ENCODE measurements around the gene PTPRJ. TPM values are rescaled to one million over a fixed set of nuclear protein-coding genes. Genes with fewer than 3 reads are reported as not detected.

The PTPRJ gene
- total and polyA plus RNA-seq, 9 of the 15 experiments (the other 6 are each of a cell fraction or from before 2014, with no cell fraction given): 0.56 to 10.7 (median 4.8) TPM

GRCh38 chr11:48164836-48165235 is 184.5 kb downstream of the PTPRJ start:
- ATAC-seq: no peak
- FAIRE-seq: no peak
- TF ChIP-seq ZBTB7A (IDR thresholded peaks at IDR 0.05; ENCODE audit: borderline replicate concordance, control insufficient read depth, low read depth, low read length) (no peak), HDAC3 (IDR thresholded peaks at IDR 0.05; ENCODE audit: borderline replicate concordance, partially characterized antibody) (no peak), FOXK2 (conservative IDR thresholded peaks at IDR 0.05 in 1 of 2, IDR thresholded peaks at IDR 0.05 in 1 of 2; ENCODE audit: low read depth in 2 of 2) (no peak), DEAF1 (CRISPR knock-in tag; IDR thresholded peaks at IDR 0.05) (no peak), ELF1 (tag; IDR thresholded peaks at IDR 0.05) (no peak), ZNF232 (CRISPR knock-in tag; IDR thresholded peaks at IDR 0.05) (no peak), NELFE (IDR thresholded peaks at IDR 0.05; ENCODE audit: insufficient read depth, insufficient read length) (no peak), ZNF253 (CRISPR knock-in tag; conservative IDR thresholded peaks at IDR 0.05) (no peak), ATF7 (IDR thresholded peaks at IDR 0.05) (no peak), NFYB (IDR thresholded peaks at IDR 0.05; ENCODE audit: extremely low read depth, insufficient read length) (no peak)
- TF ChIP-seq, protein P1, sequence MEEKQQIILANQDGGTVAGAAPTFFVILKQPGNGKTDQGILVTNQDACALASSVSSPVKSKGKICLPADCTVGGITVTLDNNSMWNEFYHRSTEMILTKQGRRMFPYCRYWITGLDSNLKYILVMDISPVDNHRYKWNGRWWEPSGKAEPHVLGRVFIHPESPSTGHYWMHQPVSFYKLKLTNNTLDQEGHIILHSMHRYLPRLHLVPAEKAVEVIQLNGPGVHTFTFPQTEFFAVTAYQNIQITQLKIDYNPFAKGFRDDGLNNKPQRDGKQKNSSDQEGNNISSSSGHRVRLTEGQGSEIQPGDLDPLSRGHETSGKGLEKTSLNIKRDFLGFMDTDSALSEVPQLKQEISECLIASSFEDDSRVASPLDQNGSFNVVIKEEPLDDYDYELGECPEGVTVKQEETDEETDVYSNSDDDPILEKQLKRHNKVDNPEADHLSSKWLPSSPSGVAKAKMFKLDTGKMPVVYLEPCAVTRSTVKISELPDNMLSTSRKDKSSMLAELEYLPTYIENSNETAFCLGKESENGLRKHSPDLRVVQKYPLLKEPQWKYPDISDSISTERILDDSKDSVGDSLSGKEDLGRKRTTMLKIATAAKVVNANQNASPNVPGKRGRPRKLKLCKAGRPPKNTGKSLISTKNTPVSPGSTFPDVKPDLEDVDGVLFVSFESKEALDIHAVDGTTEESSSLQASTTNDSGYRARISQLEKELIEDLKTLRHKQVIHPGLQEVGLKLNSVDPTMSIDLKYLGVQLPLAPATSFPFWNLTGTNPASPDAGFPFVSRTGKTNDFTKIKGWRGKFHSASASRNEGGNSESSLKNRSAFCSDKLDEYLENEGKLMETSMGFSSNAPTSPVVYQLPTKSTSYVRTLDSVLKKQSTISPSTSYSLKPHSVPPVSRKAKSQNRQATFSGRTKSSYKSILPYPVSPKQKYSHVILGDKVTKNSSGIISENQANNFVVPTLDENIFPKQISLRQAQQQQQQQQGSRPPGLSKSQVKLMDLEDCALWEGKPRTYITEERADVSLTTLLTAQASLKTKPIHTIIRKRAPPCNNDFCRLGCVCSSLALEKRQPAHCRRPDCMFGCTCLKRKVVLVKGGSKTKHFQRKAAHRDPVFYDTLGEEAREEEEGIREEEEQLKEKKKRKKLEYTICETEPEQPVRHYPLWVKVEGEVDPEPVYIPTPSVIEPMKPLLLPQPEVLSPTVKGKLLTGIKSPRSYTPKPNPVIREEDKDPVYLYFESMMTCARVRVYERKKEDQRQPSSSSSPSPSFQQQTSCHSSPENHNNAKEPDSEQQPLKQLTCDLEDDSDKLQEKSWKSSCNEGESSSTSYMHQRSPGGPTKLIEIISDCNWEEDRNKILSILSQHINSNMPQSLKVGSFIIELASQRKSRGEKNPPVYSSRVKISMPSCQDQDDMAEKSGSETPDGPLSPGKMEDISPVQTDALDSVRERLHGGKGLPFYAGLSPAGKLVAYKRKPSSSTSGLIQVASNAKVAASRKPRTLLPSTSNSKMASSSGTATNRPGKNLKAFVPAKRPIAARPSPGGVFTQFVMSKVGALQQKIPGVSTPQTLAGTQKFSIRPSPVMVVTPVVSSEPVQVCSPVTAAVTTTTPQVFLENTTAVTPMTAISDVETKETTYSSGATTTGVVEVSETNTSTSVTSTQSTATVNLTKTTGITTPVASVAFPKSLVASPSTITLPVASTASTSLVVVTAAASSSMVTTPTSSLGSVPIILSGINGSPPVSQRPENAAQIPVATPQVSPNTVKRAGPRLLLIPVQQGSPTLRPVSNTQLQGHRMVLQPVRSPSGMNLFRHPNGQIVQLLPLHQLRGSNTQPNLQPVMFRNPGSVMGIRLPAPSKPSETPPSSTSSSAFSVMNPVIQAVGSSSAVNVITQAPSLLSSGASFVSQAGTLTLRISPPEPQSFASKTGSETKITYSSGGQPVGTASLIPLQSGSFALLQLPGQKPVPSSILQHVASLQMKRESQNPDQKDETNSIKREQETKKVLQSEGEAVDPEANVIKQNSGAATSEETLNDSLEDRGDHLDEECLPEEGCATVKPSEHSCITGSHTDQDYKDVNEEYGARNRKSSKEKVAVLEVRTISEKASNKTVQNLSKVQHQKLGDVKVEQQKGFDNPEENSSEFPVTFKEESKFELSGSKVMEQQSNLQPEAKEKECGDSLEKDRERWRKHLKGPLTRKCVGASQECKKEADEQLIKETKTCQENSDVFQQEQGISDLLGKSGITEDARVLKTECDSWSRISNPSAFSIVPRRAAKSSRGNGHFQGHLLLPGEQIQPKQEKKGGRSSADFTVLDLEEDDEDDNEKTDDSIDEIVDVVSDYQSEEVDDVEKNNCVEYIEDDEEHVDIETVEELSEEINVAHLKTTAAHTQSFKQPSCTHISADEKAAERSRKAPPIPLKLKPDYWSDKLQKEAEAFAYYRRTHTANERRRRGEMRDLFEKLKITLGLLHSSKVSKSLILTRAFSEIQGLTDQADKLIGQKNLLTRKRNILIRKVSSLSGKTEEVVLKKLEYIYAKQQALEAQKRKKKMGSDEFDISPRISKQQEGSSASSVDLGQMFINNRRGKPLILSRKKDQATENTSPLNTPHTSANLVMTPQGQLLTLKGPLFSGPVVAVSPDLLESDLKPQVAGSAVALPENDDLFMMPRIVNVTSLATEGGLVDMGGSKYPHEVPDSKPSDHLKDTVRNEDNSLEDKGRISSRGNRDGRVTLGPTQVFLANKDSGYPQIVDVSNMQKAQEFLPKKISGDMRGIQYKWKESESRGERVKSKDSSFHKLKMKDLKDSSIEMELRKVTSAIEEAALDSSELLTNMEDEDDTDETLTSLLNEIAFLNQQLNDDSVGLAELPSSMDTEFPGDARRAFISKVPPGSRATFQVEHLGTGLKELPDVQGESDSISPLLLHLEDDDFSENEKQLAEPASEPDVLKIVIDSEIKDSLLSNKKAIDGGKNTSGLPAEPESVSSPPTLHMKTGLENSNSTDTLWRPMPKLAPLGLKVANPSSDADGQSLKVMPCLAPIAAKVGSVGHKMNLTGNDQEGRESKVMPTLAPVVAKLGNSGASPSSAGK (IDR thresholded peaks at IDR 0.05): no peak

More at GRCh38 chr11:48164836-48165235, 184.5 kb downstream of the PTPRJ start:
- in situ Hi-C loops (cut with MboI) (no loop called here), intact Hi-C loops (cut with micrococcal nuclease) (no loop called here)
- Histone ChIP-seq H3K4me1 (replicated peaks in 1 of 2; ENCODE audit: control insufficient read depth in 2 of 2, insufficient read depth in 2 of 2, low read length in 2 of 2) (no peaks in the 10 kb centered on the region; a peak in 2 of 5 replicates), H3K4me3 (no peak overlapping the region), H3K79me2 (ENCODE audit: control insufficient read depth, insufficient read depth, low read length) (no peaks in the 10 kb centered on the region), H3K9ac (ENCODE audit: insufficient read depth in 1 of 2, low read depth in 2 of 2, low read length in 2 of 2) (no peak overlapping the region), H4K20me1 (replicated peaks; ENCODE audit: control insufficient read depth, insufficient read depth, low read length) (no peaks in the 10 kb centered on the region), H3K9me1 (ENCODE audit: control insufficient read depth, insufficient read depth, low read length) (no peaks in the 10 kb centered on the region), H3K36me3 (ENCODE audit: control insufficient read depth, insufficient read depth, low read length) (peaks cover 3% of the 10 kb centered on the region; the same call in 1 of the 3 replicates), H2AFZ (ENCODE audit: low read depth, low read length) (no peak overlapping the region), H3K4me2 (ENCODE audit: insufficient read depth, low read length) (no peak overlapping the region), H3K9me3 (replicated peaks; ENCODE audit: control insufficient read depth, insufficient read depth, low read depth, low read length) (no peaks in the 10 kb centered on the region), H3K27ac (ENCODE audit: extremely low read depth, low read depth, low read length) (no peak overlapping the region), H3K27me3 (ENCODE audit: control insufficient read depth in 2 of 2, insufficient read depth in 2 of 2, low read length in 2 of 2) (no peaks in the 10 kb centered on the region)
- CTCF ChIA-PET (ENCODE audit: low intra/inter-chr PET ratio): no interaction called here
- no peak for DNase-seq (ENCODE audit: extremely low read depth in 1 of 4, low spot score in 3 of 4)
- no TSS peak for BruUV-seq (replicated peaks)
- POLR2A ChIA-PET: no interaction called here

Data from K562 (cell line).